ENCODE data around the gene DENND5B.

DENND5B gene

DNA sequence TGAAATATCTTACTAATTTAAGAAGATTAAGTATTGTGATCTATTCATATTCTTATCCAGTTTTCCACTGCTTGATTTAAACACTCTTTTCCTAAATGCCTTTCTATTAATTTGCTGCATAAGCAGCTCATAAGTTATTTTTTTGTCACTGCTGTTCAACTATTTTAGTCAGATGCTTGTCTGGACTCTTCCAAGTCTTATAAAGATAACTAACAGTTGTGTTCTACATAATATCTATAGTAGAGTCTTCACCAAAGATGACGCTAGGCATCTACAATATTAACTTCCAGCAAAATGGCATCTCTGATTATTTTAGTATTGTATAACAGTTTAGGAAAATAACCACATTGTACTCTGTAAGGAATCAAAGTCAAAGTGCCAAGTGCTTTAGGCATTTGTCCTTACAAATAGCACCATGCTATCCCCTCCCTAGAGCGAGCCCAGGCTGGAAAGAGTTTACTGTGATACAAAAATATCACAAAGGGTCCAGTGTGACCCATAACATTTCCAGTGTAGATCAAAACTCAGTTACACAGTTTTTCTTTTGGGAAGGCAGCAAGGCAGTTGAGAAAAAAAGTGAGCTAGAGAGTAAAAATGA lies 98.2 kb downstream of the DENND5B start:
- TF ChIP-seq ZNF555 (tag by site-specific recombination; conservative IDR thresholded peaks at IDR 0.05): no peak
- TF ChIP-seq ZNF112 (tag by site-specific recombination; IDR thresholded peaks at IDR 0.05): no peak
- TF ChIP-seq, protein P1, sequence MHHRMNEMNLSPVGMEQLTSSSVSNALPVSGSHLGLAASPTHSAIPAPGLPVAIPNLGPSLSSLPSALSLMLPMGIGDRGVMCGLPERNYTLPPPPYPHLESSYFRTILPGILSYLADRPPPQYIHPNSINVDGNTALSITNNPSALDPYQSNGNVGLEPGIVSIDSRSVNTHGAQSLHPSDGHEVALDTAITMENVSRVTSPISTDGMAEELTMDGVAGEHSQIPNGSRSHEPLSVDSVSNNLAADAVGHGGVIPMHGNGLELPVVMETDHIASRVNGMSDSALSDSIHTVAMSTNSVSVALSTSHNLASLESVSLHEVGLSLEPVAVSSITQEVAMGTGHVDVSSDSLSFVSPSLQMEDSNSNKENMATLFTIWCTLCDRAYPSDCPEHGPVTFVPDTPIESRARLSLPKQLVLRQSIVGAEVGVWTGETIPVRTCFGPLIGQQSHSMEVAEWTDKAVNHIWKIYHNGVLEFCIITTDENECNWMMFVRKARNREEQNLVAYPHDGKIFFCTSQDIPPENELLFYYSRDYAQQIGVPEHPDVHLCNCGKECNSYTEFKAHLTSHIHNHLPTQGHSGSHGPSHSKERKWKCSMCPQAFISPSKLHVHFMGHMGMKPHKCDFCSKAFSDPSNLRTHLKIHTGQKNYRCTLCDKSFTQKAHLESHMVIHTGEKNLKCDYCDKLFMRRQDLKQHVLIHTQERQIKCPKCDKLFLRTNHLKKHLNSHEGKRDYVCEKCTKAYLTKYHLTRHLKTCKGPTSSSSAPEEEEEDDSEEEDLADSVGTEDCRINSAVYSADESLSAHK (tag by site-specific recombination; IDR thresholded peaks at IDR 0.05): no peak
- no peak for TF ChIP-seq EGR2 (tag by site-specific recombination; IDR thresholded peaks at IDR 0.05; ENCODE audit: low read depth)
- TF ChIP-seq, protein P2, sequence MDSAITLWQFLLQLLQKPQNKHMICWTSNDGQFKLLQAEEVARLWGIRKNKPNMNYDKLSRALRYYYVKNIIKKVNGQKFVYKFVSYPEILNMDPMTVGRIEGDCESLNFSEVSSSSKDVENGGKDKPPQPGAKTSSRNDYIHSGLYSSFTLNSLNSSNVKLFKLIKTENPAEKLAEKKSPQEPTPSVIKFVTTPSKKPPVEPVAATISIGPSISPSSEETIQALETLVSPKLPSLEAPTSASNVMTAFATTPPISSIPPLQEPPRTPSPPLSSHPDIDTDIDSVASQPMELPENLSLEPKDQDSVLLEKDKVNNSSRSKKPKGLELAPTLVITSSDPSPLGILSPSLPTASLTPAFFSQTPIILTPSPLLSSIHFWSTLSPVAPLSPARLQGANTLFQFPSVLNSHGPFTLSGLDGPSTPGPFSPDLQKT (IDR thresholded peaks at IDR 0.05; ENCODE audit: borderline replicate concordance, low read depth, low read length): no peak
- TF ChIP-seq, protein P3, sequence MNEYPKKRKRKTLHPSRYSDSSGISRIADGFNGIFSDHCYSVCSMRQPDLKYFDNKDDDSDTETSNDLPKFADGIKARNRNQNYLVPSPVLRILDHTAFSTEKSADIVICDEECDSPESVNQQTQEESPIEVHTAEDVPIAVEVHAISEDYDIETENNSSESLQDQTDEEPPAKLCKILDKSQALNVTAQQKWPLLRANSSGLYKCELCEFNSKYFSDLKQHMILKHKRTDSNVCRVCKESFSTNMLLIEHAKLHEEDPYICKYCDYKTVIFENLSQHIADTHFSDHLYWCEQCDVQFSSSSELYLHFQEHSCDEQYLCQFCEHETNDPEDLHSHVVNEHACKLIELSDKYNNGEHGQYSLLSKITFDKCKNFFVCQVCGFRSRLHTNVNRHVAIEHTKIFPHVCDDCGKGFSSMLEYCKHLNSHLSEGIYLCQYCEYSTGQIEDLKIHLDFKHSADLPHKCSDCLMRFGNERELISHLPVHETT (tag by site-specific recombination; IDR thresholded peaks at IDR 0.05): no peak
- TF ChIP-seq, protein P4, sequence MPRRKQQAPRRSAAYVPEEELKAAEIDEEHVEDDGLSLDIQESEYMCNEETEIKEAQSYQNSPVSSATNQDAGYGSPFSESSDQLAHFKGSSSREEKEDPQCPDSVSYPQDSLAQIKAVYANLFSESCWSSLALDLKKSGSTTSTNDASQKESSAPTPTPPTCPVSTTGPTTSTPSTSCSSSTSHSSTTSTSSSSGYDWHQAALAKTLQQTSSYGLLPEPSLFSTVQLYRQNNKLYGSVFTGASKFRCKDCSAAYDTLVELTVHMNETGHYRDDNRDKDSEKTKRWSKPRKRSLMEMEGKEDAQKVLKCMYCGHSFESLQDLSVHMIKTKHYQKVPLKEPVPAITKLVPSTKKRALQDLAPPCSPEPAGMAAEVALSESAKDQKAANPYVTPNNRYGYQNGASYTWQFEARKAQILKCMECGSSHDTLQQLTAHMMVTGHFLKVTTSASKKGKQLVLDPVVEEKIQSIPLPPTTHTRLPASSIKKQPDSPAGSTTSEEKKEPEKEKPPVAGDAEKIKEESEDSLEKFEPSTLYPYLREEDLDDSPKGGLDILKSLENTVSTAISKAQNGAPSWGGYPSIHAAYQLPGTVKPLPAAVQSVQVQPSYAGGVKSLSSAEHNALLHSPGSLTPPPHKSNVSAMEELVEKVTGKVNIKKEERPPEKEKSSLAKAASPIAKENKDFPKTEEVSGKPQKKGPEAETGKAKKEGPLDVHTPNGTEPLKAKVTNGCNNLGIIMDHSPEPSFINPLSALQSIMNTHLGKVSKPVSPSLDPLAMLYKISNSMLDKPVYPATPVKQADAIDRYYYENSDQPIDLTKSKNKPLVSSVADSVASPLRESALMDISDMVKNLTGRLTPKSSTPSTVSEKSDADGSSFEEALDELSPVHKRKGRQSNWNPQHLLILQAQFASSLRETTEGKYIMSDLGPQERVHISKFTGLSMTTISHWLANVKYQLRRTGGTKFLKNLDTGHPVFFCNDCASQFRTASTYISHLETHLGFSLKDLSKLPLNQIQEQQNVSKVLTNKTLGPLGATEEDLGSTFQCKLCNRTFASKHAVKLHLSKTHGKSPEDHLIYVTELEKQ (tag by site-specific recombination; IDR thresholded peaks at IDR 0.05; ENCODE audit: borderline replicate concordance): no peak
- no peak for TF ChIP-seq KLF7 (tag by site-specific recombination; IDR thresholded peaks at IDR 0.05; ENCODE audit: borderline replicate concordance)
- TF ChIP-seq IKZF3 (tag by site-specific recombination; IDR thresholded peaks at IDR 0.05): no peak
- TF ChIP-seq ZNF223 (tag by site-specific recombination; IDR thresholded peaks at IDR 0.05): no peak
- no peak for TF ChIP-seq SP7 (tag by site-specific recombination; IDR thresholded peaks at IDR 0.05)
- TF ChIP-seq ZNF664 (tag by site-specific recombination; IDR thresholded peaks at IDR 0.05): no peak
- TF ChIP-seq ZNF214 (tag by site-specific recombination; IDR thresholded peaks at IDR 0.05; ENCODE audit: borderline replicate concordance): no peak
- TF ChIP-seq ZNF548 (tag by site-specific recombination; IDR thresholded peaks at IDR 0.05): no peak
- TF ChIP-seq ZNF239 (tag by site-specific recombination; IDR thresholded peaks at IDR 0.05): no peak
- H3K4me3 ChIP-seq (ENCODE audit: low read depth, low read length): no peak overlapping the region
- H3K36me3 ChIP-seq (ENCODE audit: control insufficient read depth in 2 of 2, insufficient read depth in 1 of 2, low read length in 2 of 2): no peaks in the 10 kb centered on the region
- ChIA-PET CTCF (interaction anchor here (0.6 to 1.9 kb wide), 2 partner anchors 89 to 92 kb away, joined by 4 to 6 read pairs; no protein-coding TSS in a partner anchor), POLR2A (interaction anchor here (0.8 to 1.3 kb wide), 2 partner anchors 92 to 98 kb away, joined by 3 to 7 read pairs; partner anchors contain the start of gene DENND5B)
- H3K9me3 ChIP-seq (ENCODE audit: control insufficient read depth, insufficient read depth, low read depth, low read length): no peaks in the 10 kb centered on the region
- H3K27ac ChIP-seq (ENCODE audit: extremely low read depth, low read depth, low read length): no peak overlapping the region
- H3K4me1 ChIP-seq (ENCODE audit: control insufficient read depth, insufficient read depth, low read length): peaks cover 21% of the 10 kb centered on the region

Data from HEK293 (cell line).